ENCODE results near the gene CORO7. TPM values are rescaled to one million over a fixed set of nuclear protein-coding genes. Genes with fewer than 3 reads are reported as not detected.

Gene CORO7
- total RNA-seq, 4 donors from 2014 or later: 18.8 to 29.6 (median 25.7) TPM

DNA sequence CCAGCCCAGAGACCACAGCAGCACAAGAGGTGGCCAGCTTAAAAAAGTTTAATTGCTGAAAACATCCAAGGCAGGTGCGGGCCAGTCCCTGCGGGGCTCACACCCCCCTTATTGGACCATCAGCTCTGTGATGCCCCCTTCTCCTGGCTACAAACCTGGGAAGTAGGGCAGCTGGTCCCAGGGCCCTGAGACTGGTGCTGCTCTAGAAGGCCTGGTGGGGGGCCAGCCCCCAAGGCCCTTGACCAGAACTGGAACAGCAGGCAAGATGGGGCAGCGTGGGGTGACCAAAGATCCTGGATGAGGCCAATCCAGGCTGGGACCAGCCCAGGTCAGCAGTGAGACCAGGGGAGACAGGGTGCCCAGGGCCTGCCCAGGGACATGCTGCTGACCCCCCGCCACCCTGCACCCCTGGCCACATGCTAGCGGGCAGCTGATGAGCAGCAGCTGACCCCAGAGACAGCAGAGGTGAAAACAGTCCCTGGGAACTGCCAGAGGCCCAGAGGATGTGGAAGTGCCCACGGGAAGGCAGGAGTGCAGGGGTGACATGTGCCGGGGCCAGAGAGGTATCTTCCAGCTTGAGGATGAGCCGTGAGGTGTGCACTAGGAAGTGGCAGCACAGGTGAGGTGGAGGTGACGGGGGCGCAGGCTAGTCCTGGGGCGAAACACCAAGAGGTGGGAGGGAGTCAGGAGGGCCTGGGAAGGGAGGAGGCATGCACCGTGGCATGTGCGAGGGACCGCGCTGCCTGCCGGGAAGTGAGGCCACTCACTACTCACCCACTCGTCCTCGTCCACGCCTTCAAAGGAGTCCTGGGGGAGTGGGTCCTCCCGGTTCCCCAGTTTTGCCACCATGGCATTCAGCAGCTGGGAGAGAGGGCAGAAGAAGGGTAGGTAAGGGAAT lies 61.6 kb downstream of the CORO7 start:
- WGBS: 93% methylated on average over 17 of the region's 20 CpGs
- Histone ChIP-seq H3K27ac (no peak overlapping the region), H3K4me1 (peaks cover 17% of the 10 kb centered on the region), H3K36me3 (peaks cover 27% of the 10 kb centered on the region), H3K9me3 (no peaks in the 10 kb centered on the region), H3K27me3 (no peaks in the 10 kb centered on the region), H3K4me3 (no peak overlapping the region)
- DNase-seq (ENCODE audit: low spot score in 2 of 2): peak in 1 of 2 donors; percentile 57
- TF ChIP-seq, protein P1, sequence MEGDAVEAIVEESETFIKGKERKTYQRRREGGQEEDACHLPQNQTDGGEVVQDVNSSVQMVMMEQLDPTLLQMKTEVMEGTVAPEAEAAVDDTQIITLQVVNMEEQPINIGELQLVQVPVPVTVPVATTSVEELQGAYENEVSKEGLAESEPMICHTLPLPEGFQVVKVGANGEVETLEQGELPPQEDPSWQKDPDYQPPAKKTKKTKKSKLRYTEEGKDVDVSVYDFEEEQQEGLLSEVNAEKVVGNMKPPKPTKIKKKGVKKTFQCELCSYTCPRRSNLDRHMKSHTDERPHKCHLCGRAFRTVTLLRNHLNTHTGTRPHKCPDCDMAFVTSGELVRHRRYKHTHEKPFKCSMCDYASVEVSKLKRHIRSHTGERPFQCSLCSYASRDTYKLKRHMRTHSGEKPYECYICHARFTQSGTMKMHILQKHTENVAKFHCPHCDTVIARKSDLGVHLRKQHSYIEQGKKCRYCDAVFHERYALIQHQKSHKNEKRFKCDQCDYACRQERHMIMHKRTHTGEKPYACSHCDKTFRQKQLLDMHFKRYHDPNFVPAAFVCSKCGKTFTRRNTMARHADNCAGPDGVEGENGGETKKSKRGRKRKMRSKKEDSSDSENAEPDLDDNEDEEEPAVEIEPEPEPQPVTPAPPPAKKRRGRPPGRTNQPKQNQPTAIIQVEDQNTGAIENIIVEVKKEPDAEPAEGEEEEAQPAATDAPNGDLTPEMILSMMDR (IDR thresholded peaks at IDR 0.05): no peak
- TF ChIP-seq POLR2A (IDR thresholded peaks at IDR 0.05) (no peak), POLR2AphosphoS5 (IDR thresholded peaks at IDR 0.05) (no peak), EP300 (IDR thresholded peaks at IDR 0.05) (no peak)

DNA sequence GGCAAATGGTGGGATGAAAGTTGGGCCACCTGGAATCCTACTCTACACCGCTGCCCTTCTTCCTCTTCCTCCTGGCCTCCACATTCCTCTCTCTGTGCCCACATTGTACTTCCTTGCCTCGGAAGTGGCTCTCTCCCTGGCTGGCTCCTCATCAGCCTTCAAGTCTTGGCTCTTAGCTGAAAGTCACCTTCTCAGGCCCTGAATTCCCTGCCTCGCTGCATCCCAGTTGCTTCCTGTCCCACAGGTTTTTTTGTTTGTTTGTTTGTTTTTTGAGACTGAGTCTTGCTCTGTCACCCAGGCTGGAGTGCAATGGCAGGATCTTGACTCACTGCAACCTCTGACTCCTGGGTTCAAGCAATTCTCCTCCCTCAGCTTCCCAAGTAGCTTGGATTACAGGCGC lies 62.7 kb downstream of the CORO7 start:
- Histone ChIP-seq H3K27me3 (no peaks in the 10 kb centered on the region), H3K4me1 (peaks cover 20% of the 10 kb centered on the region), H3K36me3 (peaks cover 27% of the 10 kb centered on the region), H3K4me3 (no peak overlapping the region), H3K27ac (no peak overlapping the region), H3K9me3 (no peaks in the 10 kb centered on the region)
- no peak for DNase-seq (ENCODE audit: low spot score in 2 of 2)
- TF ChIP-seq EP300 (IDR thresholded peaks at IDR 0.05): no peak
- TF ChIP-seq POLR2A (IDR thresholded peaks at IDR 0.05): no peak
- no peak for TF ChIP-seq POLR2AphosphoS5 (IDR thresholded peaks at IDR 0.05)
- TF ChIP-seq, protein P1 (IDR thresholded peaks at IDR 0.05): no peak
- WGBS: 86% methylated on average over 4 of the region's 4 CpGs

DNA sequence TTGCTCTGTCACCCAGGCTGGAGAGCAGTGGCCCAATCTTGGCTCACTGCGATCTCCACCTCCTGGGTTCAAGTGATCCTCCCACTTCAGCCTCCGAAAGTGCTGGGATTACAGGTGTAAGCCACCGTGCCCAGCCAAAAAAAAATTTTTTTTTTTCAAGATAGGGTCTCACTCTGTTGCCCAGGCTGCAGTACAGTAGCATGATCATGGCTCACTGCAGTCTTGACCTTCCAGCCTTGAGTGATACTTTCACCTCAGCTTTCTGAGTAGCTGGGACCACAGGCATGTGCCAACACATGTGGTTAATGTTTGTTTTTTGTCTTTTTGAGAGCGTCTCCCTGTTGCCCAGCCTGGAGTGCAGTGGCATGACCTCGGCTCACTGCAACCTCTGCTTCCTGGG lies 63.6 kb downstream of the CORO7 start:
- WGBS: 92% methylated on average over 5 of the region's 5 CpGs
- no peak overlapping the region for H3K4me3 ChIP-seq
- H3K27me3 ChIP-seq: no peaks in the 10 kb centered on the region
- no peak overlapping the region for H3K27ac ChIP-seq
- no peaks in the 10 kb centered on the region for H3K9me3 ChIP-seq
- peaks cover 19% of the 10 kb centered on the region for H3K36me3 ChIP-seq
- TF ChIP-seq POLR2AphosphoS5 (IDR thresholded peaks at IDR 0.05) (no peak), EP300 (IDR thresholded peaks at IDR 0.05) (no peak), POLR2A (IDR thresholded peaks at IDR 0.05) (no peak)
- TF ChIP-seq, protein P1 (IDR thresholded peaks at IDR 0.05): no peak
- no peak for DNase-seq (ENCODE audit: low spot score in 2 of 2)
- peaks cover 29% of the 10 kb centered on the region for H3K4me1 ChIP-seq

DNA sequence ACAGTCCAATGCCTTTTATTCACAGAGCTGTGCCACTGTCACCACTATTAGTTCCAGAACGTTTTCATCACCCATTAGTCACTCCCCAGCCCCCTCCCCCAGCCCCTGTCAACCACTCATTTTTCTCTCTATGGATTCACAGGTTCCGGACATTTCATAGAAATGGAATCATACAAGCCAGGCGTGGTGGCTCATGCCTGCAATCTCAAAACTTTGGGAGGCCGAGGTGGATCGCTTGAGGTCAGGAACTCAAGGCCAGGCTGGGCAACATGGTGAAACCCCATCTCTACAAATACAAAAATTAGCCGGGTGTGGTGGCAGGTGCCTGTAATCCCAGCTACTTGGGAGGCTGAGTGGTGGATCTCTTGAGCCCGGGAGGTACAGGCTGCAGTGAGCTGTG lies 64.5 kb downstream of the CORO7 start:
- H3K27ac ChIP-seq: no peak overlapping the region
- H3K4me1 ChIP-seq: peaks cover 36% of the 10 kb centered on the region
- H3K4me3 ChIP-seq: no peak overlapping the region
- H3K36me3 ChIP-seq: peaks cover 10% of the 10 kb centered on the region
- TF ChIP-seq POLR2AphosphoS5 (IDR thresholded peaks at IDR 0.05) (no peak), POLR2A (IDR thresholded peaks at IDR 0.05) (no peak)
- TF ChIP-seq, protein P1 (IDR thresholded peaks at IDR 0.05): no peak
- DNase-seq (ENCODE audit: low spot score in 2 of 2): peak in 1 of 2 donors; percentile 54
- H3K9me3 ChIP-seq: no peaks in the 10 kb centered on the region
- WGBS: 80% methylated on average over 7 of the region's 7 CpGs
- no peaks in the 10 kb centered on the region for H3K27me3 ChIP-seq

DNA sequence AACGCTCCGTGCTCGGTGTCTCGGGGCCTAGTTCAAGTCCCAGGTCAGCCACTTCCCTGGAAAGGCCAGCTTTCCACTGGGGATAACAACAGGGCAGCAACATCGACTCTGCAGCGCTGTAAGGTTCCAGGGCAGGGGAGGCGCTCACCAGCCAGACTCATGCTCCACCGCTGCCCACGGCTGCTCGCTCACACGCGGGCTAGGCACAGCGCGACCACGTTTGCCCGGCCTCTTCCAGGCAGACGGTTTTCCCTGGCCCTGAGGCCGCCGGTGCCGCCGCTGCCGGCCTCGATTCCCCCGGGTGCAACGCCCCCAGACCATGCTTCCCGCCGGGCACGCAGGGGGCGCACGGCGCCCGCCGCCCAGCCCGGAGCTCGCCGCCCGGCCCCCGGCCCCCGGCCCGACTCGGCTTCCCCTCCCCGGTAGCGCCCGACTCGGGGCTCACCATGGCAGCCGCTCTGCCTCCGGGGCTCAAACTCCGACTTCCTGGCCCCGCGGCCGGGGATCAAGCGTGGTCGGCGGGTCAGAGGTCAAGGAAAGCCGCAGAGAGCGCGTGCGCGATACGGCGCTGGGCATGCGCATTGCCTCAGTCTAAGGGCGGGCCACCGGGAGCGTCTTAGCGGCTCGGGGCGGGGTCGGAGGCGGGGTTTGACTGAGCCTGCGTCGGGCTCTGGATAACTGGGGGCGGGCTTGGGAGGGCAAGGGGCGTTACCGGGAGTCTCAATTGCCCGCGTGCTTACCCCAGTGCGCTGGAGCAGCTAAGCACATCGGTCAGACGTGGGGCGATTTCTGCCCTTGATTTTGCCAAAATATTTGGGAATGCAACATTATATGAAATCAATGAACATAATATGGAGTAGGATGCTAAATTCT lies 65.4 kb downstream of the CORO7 start, which contains the start of gene PAM16:
PAM16 (minus strand) TSS at position 535 of the 873 bp plus-strand sequence; CDS start at position 448, 87 bp downstream.
- TF ChIP-seq EP300 (IDR thresholded peaks at IDR 0.05) (no peak), POLR2AphosphoS5 (IDR thresholded peaks at IDR 0.05) (no peak), POLR2A (IDR thresholded peaks at IDR 0.05) (peak in 1 of 2 donors; percentile 37)
- Histone ChIP-seq H3K9me3 (no peaks in the 10 kb centered on the region), H3K27ac (peak within 1 kb of the TSS; percentile 89), H3K36me3 (peaks cover 8% of the 10 kb centered on the region), H3K27me3 (no peaks in the 10 kb centered on the region), H3K4me3 (peak within 1 kb of the TSS; percentile 98), H3K4me1 (peaks cover 42% of the 10 kb centered on the region)
- 0% methylated on average over 9 of the region's 81 CpGs for WGBS
- peak; percentile 97 to 98 for DNase-seq (ENCODE audit: low spot score in 2 of 2)

Measured in suprapubic skin (tissue), 4 donors.